ENCODE data around the gene POLR2E.

Gene POLR2E

GRCh38 chr19:1111641-1112267 is 16.6 kb upstream of the POLR2E start:
- DNase-seq (ENCODE audit: low read depth in 2 of 2, low spot score in 1 of 2), result no peak

GRCh38 chr19:1110809-1111640 is 15.8 kb upstream of the POLR2E start:
- no peak for DNase-seq (ENCODE audit: low read depth in 2 of 2, low spot score in 1 of 2)

GRCh38 chr19:1109697-1110671 is 14.8 kb upstream of the POLR2E start:
- no peak for DNase-seq (ENCODE audit: low read depth in 2 of 2, low spot score in 1 of 2)

GRCh38 chr19:1109032-1109551 is 13.9 kb upstream of the POLR2E start:
- no peak for DNase-seq (ENCODE audit: low read depth in 2 of 2, low spot score in 1 of 2)

GRCh38 chr19:1108291-1109031 is 13.3 kb upstream of the POLR2E start:
- DNase-seq (ENCODE audit: low read depth in 2 of 2, low spot score in 1 of 2), result no peak

DNA sequence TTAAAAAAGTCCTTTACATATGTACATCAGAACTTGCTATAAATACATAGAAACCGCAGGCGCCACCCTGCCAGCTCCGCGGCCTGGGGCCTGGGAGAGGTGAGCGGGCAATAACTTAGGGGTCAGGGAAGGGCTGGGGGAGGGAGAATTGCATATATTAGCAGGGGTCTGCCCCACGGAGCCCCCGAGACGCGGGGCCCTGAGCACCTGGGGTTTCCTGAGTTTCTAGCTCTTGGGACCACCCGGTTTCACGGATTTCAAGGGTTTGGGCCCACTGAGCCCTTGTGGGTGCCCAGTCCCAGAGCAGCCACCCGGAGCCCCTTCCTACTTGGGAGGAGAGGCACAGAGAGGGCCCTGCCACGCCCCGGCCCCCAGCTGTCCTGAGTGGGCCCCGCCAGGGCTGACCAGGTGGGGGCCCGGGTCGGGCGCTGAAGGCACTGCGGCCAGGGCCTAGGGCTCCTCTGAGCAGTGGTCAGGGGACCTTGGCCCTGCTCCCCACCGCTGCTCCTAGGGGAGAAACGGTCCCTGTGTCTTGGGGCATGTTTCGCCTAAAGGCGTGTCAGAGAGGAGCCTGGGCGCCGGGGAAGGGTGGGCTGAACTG is 12.6 kb upstream of the POLR2E start:
- DNase-seq (ENCODE audit: low read depth in 2 of 2, low spot score in 1 of 2), result no peak

GRCh38 chr19:1106841-1107660 is 11.9 kb upstream of the POLR2E start:
- DNase-seq (ENCODE audit: low read depth in 2 of 2, low spot score in 1 of 2), result no peak

- DNase-seq (ENCODE audit: low read depth in 2 of 2, low spot score in 1 of 2), result no peak
These were observed 11.0 kb upstream of the POLR2E start for GRCh38 chr19:1105873-1106840.

- DNase-seq (ENCODE audit: low read depth in 2 of 2, low spot score in 1 of 2), result no peak
These were observed 10.1 kb upstream of the POLR2E start for GRCh38 chr19:1105008-1105872.

DNA sequence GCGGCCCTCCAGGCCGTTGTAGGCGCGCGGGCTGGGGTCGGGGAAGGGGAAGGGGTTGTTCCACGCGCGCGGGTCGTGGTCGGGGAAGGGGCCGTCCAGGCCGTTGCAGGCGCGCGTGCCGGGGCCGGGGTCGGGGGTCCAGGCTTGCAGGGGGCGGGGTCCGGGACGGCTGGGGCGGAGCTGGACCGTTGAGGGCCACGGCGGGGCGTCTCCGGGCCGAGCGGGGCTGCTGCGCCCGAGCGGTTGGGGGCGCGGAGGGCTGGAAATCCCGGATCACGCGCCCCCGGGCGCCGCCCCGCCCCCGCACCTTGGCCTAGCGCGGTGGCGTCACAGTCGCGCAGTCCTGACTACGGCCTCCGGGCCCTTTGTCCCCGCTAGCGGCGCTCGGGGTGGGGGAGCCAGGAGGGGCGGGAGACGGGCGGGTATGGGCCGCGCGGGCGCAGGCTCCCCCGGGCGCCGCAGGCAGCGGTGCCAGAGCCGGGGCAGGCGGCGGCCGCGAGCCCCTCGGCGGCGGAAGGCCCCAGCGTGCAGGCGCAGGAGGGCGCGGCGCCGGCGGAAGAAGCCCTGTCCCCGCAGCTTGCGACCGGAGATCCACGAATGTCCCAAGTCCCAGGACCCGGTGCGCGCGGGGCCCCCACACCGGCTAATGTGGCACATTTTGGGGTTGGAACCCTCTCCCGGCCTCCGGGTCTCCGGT is 9.3 kb upstream of the POLR2E start:
- peak in 1 of 2 donors; percentile 47 for DNase-seq (ENCODE audit: low read depth in 2 of 2, low spot score in 1 of 2)

GRCh38 chr19:1103708-1104310 is 8.6 kb upstream of the POLR2E start, which contains the start of gene GPX4:
TSS of gene GPX4 (plus strand) at chr19:1103994. CDS start at chr19:1104044, 50 bp downstream.
- peak; percentile 97 to 98 for DNase-seq (ENCODE audit: low read depth in 2 of 2, low spot score in 1 of 2)

GRCh38 chr19:1103132-1103707 is 8.0 kb upstream of the POLR2E start:
- no peak for DNase-seq (ENCODE audit: low read depth in 2 of 2, low spot score in 1 of 2)

GRCh38 chr19:1102407-1103131 is 7.4 kb upstream of the POLR2E start:
- no peak for DNase-seq (ENCODE audit: low read depth in 2 of 2, low spot score in 1 of 2)

DNA sequence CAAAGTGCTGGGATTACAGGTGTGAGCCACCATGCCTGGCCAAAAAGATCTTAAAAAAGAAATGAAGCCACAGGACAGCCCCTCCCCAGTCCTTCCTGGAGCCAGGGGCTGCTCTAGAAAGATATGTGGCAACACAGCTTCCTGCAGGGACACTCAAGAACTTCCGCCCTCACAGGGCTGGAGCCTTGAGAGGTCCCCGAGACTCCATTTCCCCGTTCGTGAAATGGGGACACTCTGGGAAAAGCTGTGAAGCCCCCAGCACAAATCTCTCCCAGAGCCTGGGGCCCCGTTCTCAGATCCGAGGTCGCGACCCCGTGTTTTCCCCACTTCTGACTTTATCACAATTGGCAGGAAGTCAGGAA is 6.1 kb upstream of the POLR2E start:
- DNase-seq (ENCODE audit: low read depth in 2 of 2, low spot score in 1 of 2), result no peak

Data from stimulated activated CD8-positive, alpha-beta memory T cell treated with anti-CD3 and anti-CD28 coated beads, Interleukin-4, amount 100 ng/mL, for 1 hour (primary cell).